CD4-positive, alpha-beta T cell treated with Interleukin-6 at 100 ng/mL for 8 hours (primary cell): ENCODE data around the gene TTC27.
"Not testable (repeated sequence)": the region's sequence is repeated elsewhere in the genome, so short reads cannot be mapped to it uniquely, and the experiment has no call there.

Experiments used
- DNase-seq: peaks from one replicate; pipeline ENCODE4 v3.0.0-alpha.2; 2020; ENCODE audit warnings: mixed read lengths, low spot score

The TTC27 gene

DNA sequence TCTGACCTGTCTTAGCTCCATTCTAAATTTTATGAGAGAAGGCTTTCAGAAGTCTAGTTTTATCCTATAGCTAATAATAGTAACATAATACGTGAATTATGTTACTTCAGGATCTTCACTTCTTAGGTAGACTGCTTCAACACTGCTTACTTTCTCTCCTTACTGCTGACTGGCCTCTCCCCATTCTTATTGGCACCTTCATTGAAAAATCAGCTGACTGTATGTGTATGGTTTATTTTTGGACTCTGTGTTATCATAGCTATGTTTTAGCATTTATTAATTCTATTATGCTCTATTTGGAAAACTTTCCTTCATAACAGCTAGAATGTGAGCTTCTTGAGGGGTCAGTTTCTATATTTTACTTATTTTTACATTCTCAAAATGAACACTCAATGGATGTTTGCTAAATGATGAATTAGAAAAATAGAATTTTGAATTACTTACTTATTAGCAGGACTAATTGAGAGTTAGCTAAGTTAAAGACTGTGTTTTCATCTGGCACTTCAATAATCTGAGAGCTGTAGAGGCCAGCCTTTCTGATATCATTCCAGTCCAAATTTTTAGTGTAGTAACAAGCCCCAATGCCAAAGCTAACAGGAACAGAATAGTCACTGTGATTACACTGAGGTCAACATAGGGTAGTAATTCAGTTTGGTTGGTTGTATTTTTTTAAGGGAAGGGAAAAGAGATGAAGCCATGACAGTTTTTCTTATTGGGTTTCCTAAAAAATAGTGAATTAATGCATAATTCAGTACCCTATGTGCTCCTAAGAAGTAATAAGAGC lies 92.3 kb downstream of the TTC27 start:
- DNase-seq = no peak

DNA sequence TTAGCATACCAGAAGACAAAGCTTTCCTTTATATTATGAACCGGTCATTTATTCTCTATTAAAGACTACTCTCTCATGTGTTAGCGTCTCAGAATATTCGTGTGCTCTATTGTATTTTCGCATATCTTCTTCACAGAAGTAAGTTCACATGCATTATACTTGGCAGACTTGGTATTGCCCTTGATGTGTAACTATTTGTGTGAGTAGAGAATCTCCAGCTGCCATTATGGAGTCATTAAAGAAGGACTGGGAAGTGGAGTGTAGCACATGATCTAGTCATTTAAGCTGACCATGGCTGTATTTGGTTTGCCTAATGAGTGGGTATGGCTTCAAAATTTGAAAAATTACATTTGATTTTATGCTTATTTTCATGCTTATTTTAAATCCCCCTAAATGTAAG lies 92.9 kb downstream of the TTC27 start:
- DNase-seq = no peak

DNA sequence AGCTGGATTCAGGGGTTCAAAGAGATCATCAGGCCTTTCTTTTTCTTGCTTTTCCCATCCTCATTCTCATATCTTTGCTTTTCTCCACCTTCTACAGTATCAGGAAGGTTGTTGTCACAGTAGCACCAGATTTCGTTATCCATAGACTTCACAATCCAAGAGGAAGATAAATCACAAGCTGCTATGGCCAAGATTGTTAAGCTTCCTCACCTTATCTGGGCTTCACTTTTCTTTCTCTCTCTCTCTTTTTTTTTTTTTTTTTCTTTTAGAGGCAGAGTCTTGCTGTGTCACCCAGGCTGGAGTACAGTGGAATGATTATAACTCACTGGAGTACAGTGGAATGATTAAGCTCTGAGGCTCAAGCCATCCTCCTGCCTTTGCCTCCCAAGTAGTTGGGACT lies 93.5 kb downstream of the TTC27 start:
- no peak for DNase-seq

DNA sequence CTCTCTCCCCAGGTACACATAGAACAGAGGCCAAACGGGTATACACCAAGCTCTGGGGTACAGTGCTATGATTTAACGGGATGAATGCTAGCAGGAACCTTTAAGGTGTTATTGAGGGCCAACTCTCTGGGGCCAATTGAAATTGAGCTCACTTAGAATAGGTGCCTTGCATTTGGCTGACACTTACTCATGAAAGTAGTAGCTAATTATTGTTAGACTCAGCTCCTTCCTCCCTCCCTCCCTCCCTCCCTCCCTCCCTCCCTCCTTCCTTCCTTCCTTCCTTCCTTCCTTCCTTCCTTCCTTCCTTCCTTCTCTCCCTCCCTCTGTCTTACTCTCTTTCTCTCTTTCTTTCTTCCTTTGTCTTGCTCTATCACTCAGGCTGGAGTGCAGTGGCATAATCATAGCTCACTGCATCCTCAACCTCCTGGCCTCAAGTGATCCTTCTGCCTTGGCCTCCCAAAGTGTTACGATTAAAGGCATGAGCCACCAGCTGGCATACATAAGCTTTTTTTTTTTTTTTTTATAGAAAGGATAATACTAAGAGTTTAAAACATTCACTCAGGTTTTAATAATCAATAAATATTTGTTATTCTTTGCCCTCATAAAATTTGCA lies 95.7 kb downstream of the TTC27 start:
- no peak for DNase-seq

DNA sequence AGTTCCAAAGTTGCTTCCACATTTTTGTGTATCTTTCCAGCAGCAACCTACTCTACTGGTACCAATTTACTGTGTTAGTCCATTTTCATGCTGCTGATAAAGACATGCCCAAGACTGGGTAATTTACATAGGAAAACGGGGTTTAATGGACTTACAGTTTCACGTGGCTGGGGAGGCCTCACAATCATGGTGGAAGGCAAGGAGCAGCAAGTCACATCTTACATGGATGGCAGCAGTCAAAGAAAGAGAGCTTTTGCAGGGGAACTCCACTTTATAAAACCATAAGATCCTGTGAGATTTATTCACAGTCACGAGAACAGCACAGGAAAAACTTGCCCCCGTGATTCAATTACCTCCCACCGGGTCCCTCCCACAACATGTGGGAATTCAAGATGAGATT lies 98.8 kb downstream of the TTC27 start:
- DNase-seq = not testable (repeated sequence)

DNA sequence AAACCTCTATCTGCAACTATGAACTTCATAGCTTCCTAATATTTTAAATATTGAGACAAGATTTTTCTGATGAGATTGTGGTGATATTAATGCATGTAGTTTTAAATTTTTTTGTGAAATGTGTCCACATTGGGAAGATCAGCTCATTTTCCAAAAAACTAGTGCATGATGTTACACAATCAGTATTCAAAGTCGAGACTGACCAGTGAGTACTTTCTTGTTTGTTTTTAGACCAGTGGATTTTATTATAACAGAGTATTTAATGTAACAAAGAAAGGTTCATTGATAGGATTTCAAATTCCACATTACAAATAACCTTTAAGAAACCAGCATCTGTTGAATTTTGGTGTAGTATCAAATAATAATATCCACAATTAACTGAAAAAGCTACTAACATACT lies 99.3 kb downstream of the TTC27 start:
- no peak for DNase-seq

- not testable (repeated sequence) for DNase-seq
These were observed 103.1 kb downstream of the TTC27 start for GRCh38 chr2:32730958-32731357.

DNA sequence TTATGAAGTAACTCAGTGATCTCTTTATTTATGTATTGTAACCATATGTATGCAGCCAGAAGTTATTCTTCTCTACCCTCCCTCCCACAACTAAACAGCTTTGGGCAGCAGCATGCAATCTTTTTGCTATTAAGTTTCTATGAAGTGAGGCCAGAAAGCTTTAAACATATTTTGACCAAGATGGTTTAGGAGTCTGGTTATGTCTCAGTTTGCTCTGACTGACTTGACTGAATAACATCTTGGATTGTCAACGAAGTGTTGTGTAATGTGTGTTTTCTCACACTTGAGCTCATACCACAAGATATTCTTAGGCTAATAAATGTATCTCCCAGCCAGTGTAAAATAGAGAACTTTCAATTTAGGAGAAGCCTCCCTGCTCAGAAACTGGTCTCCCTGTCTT lies 104.3 kb downstream of the TTC27 start:
- no peak for DNase-seq

DNA sequence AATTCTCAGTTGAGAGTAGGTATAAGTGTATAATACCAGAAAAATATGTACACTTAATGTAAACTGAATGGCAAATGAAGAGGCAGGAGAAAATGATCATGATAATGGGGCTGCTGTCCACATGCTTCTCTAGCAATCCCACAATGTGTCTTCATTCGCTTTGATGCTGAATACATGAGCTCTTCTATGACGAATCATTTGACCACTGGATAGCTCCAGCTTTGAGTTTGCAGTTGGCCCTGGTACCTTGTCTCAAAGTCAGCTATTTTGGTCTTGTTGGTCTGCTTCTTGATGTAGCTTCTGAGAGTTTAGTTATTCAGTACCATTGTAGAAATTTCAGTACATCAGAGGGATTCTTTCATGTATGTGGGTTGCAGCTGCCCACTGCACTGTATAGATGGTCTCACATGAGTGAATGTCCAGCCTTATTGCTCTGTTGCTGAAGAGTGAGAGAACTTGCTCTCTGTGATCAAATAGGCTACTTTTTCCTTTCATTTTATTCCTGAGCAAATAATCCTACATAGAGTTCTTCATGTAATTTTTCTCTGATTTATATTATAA lies 105.1 kb downstream of the TTC27 start:
- DNase-seq = no peak

GRCh38 chr2:32735348-32735747 lies 107.5 kb downstream of the TTC27 start:
- no peak for DNase-seq

- DNase-seq = no peak
These were observed 111.1 kb downstream of the TTC27 start for GRCh38 chr2:32738939-32739338.

GRCh38 chr2:32739664-32740063 lies 111.8 kb downstream of the TTC27 start:
- DNase-seq = no peak

DNA sequence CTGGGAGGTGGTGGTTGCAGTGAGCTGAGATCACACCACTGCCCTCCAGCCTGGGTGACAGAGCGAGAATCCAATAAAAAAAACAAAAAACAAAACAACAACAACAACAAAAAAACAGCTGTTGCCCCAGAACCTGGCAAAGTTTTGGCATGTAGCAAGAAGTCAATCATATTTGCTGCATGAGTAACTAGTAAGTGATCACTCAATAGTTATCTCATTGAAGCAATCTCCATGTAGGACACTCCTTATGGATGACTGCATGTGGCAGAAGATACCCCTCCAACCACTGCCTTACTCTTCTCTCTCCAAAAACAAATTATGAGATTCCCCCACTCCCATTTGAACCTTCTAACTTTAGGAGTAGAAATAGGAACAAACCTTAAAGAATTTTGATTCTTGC lies 113.7 kb downstream of the TTC27 start:
- DNase-seq = no peak

DNA sequence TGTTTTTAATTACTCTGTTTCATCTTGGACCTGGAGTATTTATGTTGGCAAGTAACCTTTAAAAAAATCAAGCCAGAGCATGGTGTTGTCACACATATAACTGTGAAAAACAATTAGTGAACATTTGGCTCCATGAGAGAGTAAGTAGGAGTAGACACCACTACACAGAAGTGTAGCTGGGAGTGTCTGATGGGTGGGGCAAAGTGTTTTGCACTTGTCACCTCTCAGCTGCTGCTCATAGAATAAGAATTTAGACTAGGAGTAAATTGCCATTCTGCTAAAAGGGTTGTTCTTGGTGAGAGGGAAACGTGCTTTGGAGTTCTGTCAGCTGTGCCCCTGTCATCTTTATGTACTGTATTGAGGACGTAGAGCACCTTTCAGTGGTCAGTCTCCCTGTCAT lies 114.5 kb downstream of the TTC27 start:
- no peak for DNase-seq

GRCh38 chr2:32743480-32744236 lies 115.8 kb downstream of the TTC27 start:
- no peak for DNase-seq

- no peak for DNase-seq
These were observed 117.3 kb downstream of the TTC27 start for GRCh38 chr2:32745191-32745590.

- no peak for DNase-seq
These were observed 117.8 kb downstream of the TTC27 start for GRCh38 chr2:32745675-32746074.

GRCh38 chr2:32746669-32747068 lies 118.8 kb downstream of the TTC27 start:
- DNase-seq = no peak

DNA sequence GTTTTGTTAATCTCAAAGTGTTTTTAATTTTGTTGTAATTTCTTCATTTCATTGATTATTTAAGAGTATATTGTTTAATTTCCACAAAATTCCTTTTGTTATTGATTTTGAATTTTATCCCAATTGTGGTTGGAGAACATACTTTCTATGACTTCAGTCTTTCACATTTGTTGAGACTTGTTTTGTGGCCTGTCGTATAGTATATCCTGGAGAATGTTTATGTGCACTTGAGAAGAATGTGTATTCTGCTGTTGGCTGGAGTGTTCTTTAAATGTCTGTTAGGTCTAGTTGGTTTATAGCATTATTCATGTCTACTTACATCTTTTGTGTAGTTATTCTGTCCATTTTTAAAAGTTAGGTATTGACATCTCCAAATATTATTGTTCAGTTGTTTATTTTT lies 120.3 kb downstream of the TTC27 start:
- no peak for DNase-seq

- DNase-seq = no peak
These were observed 123.0 kb downstream of the TTC27 start for GRCh38 chr2:32750880-32751279.

DNA sequence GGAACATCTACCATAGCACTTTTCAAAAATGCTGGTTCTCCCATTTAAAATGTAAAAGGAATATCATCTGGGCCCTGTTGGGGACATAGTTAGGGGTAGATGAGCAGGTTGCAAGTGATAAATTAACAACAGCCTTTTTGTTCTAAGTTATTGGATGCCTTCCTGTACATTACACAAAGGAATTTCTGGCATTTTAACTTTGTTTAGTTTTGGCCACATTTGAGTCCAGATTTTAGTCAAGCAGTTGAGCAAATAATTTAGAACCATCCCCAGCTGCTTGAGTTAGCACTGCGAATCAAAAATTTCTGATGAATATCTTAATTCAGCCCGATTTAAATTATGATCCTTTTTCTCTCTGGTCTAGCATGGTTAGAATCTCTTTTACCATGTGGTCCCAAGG lies 124.4 kb downstream of the TTC27 start:
- no peak for DNase-seq

- DNase-seq = no peak
These were observed 125.1 kb downstream of the TTC27 start for GRCh38 chr2:32752952-32753351.

GRCh38 chr2:32754676-32755075 lies 126.8 kb downstream of the TTC27 start:
- not testable (repeated sequence) for DNase-seq
